GM21786 (cell line): Measurements from ENCODE around the gene ZNF341.
A peak's percentile ranks its signal among the peaks of the same experiment; 100 is the strongest.
"Not testable (repeated sequence)": the region's sequence is repeated elsewhere in the genome, so short reads cannot be mapped to it uniquely, and the experiment has no call there.

ENCODE experiments used
- ATAC-seq: cut with Tn5 transposase; IDR thresholded peaks from one replicate; pipeline ENCODE4 v1.9.1; 2021; ENCODE audit not compliant: unreplicated experiment

The ZNF341 gene

GRCh38 chr20:33728463-33728862 is 3.3 kb upstream of the ZNF341 start:
- no peak for ATAC-seq

GRCh38 chr20:33729101-33729500 is 2.7 kb upstream of the ZNF341 start:
- no peak for ATAC-seq

GRCh38 chr20:33730946-33731692 is 677 bp upstream of the ZNF341 start:
- ATAC-seq, result no peak

- ATAC-seq, result peak; percentile 48
Measured at GRCh38 chr20:33732166-33732970, 572 bp downstream of the ZNF341 start.

- ATAC-seq, result no peak
Measured at GRCh38 chr20:33733654-33734576, 2.1 kb downstream of the ZNF341 start.

GRCh38 chr20:33736962-33737361 is 5.2 kb downstream of the ZNF341 start:
- no peak for ATAC-seq

GRCh38 chr20:33739493-33739892 is 7.7 kb downstream of the ZNF341 start:
- no peak for ATAC-seq

GRCh38 chr20:33740189-33740588 is 8.4 kb downstream of the ZNF341 start:
- ATAC-seq, result no peak

GRCh38 chr20:33744181-33744580 is 12.4 kb downstream of the ZNF341 start:
- no peak for ATAC-seq

GRCh38 chr20:33744773-33745385 is 13.1 kb downstream of the ZNF341 start:
- ATAC-seq, result no peak

- no peak for ATAC-seq
Measured at GRCh38 chr20:33746325-33746998, 14.7 kb downstream of the ZNF341 start.

GRCh38 chr20:33751775-33752174 is 20.0 kb downstream of the ZNF341 start:
- ATAC-seq, result no peak

GRCh38 chr20:33753143-33753542 is 21.3 kb downstream of the ZNF341 start:
- no peak for ATAC-seq

GRCh38 chr20:33753763-33754162 is 22.0 kb downstream of the ZNF341 start:
- ATAC-seq, result no peak

- not testable (repeated sequence) for ATAC-seq
Measured at GRCh38 chr20:33755936-33756490, 24.2 kb downstream of the ZNF341 start.

GRCh38 chr20:33757046-33757445 is 25.2 kb downstream of the ZNF341 start:
- no peak for ATAC-seq

GRCh38 chr20:33757458-33757857 is 25.7 kb downstream of the ZNF341 start:
- no peak for ATAC-seq

GRCh38 chr20:33761698-33762250 is 30.0 kb downstream of the ZNF341 start:
- ATAC-seq, result no peak

- no peak for ATAC-seq
Measured at GRCh38 chr20:33765099-33765498, 33.3 kb downstream of the ZNF341 start.

GRCh38 chr20:33765592-33765991 is 33.8 kb downstream of the ZNF341 start:
- no peak for ATAC-seq
